Caco-2 (cell line): ENCODE data around the gene CCDC30. TPM values are rescaled to one million over a fixed set of nuclear protein-coding genes. Genes with fewer than 3 reads are reported as not detected.

Experiments used
- BruUV-seq: library from RNA; stranded (reverse); fragments of 400-500 nt; replicated peaks from 2 replicates; lab custom pipeline; 2021; lab: Mats Ljungman, UMichigan
- CTCF ChIA-PET: fragments of 300-600 bp; sonication (Branson Sonifier 250); formaldehyde crosslinking; loops from one replicate; lab custom pipeline; 2022; ENCODE audit warnings: antibody characterized with exemption; lab: Charles Lee
- POLR2A ChIA-PET: fragments of 300-600 bp; sonication (Branson Sonifier 250); formaldehyde crosslinking; loops from one replicate; lab custom pipeline; 2022; ENCODE audit warnings: antibody characterized with exemption; lab: Charles Lee
- DNase-seq, 2 experiments: peaks; one replicate each; pipeline versions ENCODE4 v3.0.0 to v3.0.0-alpha.2; 2020 to 2022
- H3K27me3 ChIP-seq: replicated peaks from 2 replicates; pipeline ENCODE4 v1.6.0; 2011; ENCODE audit warnings: low read length; ENCODE audit not compliant: control insufficient read depth, insufficient read depth
- H3K36me3 ChIP-seq: 2 replicates; pipeline ENCODE4 v1.5.1; 2011; ENCODE audit warnings: low read length; ENCODE audit not compliant: control insufficient read depth, insufficient read depth
- H3K4me1 ChIP-seq: fragments of 250-450 bp; sonication (Bioruptor Pico); 2 replicates; pipeline ENCODE4 v1.5.1; 2020; ENCODE audit warnings: mild to moderate bottlenecking
- H3K4me3 ChIP-seq: 2 replicates; pipeline ENCODE4 v1.5.1; 2011; ENCODE audit warnings: low read depth, mild to moderate bottlenecking, control low read depth, low read length
- H3K9me3 ChIP-seq: fragments of 250-450 bp; sonication (Bioruptor Pico); 2 replicates; pipeline ENCODE4 v1.5.1; 2020; ENCODE audit warnings: mild to moderate bottlenecking, moderate library complexity
- H3K27ac Mint-ChIP-seq: one replicate; pipeline ENCODE4 v1.8.0; 2022; ENCODE audit warnings: mixed read lengths; ENCODE audit not compliant: unreplicated experiment
- H3K27me3 Mint-ChIP-seq: one replicate; pipeline ENCODE4 v1.8.0; 2022; ENCODE audit warnings: mixed read lengths; ENCODE audit not compliant: insufficient read depth, unreplicated experiment
- H3K36me3 Mint-ChIP-seq: one replicate; pipeline ENCODE4 v1.8.0; 2022; ENCODE audit warnings: mild to moderate bottlenecking, mixed read lengths; ENCODE audit not compliant: insufficient read depth, unreplicated experiment
- H3K4me1 Mint-ChIP-seq: one replicate; pipeline ENCODE4 v1.8.0; 2022; ENCODE audit warnings: low read depth, mixed read lengths; ENCODE audit not compliant: unreplicated experiment
- H3K4me3 Mint-ChIP-seq: one replicate; pipeline ENCODE4 v1.8.0; 2022; ENCODE audit warnings: mild to moderate bottlenecking, moderate library complexity, mixed read lengths; ENCODE audit not compliant: unreplicated experiment
- H3K9me3 Mint-ChIP-seq: one replicate; pipeline ENCODE4 v1.8.0; 2022; ENCODE audit warnings: mixed read lengths; ENCODE audit not compliant: unreplicated experiment
- CTCF ChIP-seq, 2 experiments: fragments of 200-600 bp in 1 of 2; IDR thresholded peaks; 1 replicate in 1 of 2; 2 replicates in 1 of 2; pipeline versions ENCODE4 v1.5.1 to v1.8.0; 2011 to 2022; ENCODE audit warnings: antibody characterized with exemption in 1 of 2, control low read depth in 1 of 2, inconsistent platforms in 1 of 2, low read depth in 1 of 2, low read length in 1 of 2, mild to moderate bottlenecking in 1 of 2, moderate library complexity in 1 of 2; ENCODE audit not compliant: insufficient read depth in 1 of 2, severe bottlenecking in 1 of 2, unreplicated experiment in 1 of 2
- intact Hi-C: fragments of 100-400 bp; cut with micrococcal nuclease; formaldehyde crosslinking; loops from one replicate; pipeline ENCODE4 v1.10.0; 2022; ENCODE audit not compliant: unreplicated experiment
- total RNA-seq: library from RNA; stranded (reverse); gene quantifications from 2 replicates; pipeline ENCODE4 v1.2.3, GENCODE V29; 2022

Gene CCDC30
- total RNA-seq, 1 experiment from 2014 or later: 1.3 TPM

DNA sequence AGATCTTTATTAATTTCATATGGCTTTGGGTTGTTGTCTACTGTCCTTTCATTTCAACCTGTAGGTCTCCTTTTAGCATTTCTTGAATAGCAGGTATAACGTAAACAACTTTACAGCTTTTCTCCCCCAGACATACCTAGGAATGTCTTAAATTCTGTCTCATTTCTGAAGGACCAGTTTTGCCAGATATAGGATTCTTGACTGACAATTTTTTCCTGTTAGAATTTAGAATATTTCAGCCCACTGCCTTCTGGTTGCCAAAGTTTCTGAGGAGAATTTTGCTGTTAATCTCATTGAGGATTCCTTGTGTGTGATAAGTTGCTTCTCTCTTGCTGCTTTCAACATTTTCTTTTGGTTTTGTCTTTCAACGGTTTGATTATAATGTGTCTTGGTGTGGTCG lies 60.1 kb downstream of the CCDC30 start:
- peaks cover 6% of the 10 kb centered on the region for H3K4me1 Mint-ChIP-seq
- peaks cover 23% of the 10 kb centered on the region for H3K9me3 Mint-ChIP-seq
- intact Hi-C loops: no loop called here
- H3K9me3 ChIP-seq: peaks cover 5% of the 10 kb centered on the region; the same call in 1 of the 2 replicates
- no peaks in the 10 kb centered on the region for H3K4me1 ChIP-seq
- no peaks in the 10 kb centered on the region for H3K27me3 ChIP-seq
- peaks cover 7% of the 10 kb centered on the region for H3K27me3 Mint-ChIP-seq
- TF ChIP-seq CTCF (IDR thresholded peaks at IDR 0.05; ENCODE audit: insufficient read depth in 1 of 2, low read depth in 1 of 2, low read length in 1 of 2, severe bottlenecking in 1 of 2, unreplicated experiment in 1 of 2): no peak
- H3K36me3 ChIP-seq: no peaks in the 10 kb centered on the region
- no peak for DNase-seq
- POLR2A ChIA-PET: no interaction called here
- H3K36me3 Mint-ChIP-seq: no peaks in the 10 kb centered on the region
- CTCF ChIA-PET: no interaction called here
- H3K4me3 Mint-ChIP-seq: no peak overlapping the region
- H3K4me3 ChIP-seq: no peak overlapping the region
- no peak overlapping the region for H3K27ac Mint-ChIP-seq
- no TSS peak for BruUV-seq

DNA sequence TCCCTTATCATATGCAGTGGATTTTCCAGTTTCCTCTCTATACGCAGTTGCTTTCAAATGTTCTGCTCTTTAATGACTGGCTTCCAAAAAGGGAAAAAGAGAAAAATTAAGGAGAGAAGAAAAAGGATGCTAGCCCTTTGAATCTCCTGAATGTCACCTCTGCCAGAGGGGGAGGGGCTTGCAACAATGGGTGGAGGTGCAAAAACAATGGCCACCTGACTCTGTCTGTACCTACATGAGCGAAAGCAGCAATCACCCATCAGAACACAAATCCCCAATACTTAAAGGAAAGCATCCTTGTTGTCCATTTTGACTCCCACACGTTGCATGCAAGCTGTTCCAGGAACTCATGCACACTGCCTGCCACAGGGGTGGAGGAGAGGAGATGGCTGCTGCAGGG lies 61.2 kb downstream of the CCDC30 start:
- Histone ChIP-seq H3K36me3 (no peaks in the 10 kb centered on the region), H3K4me3 (no peak overlapping the region), H3K4me1 (no peaks in the 10 kb centered on the region), H3K9me3 (peaks cover 5% of the 10 kb centered on the region; the same call in 1 of the 2 replicates), H3K27me3 (no peaks in the 10 kb centered on the region)
- ChIA-PET CTCF (no interaction called here), POLR2A (no interaction called here)
- Mint-ChIP-seq H3K9me3 (peaks cover 25% of the 10 kb centered on the region), H3K27me3 (peaks cover 7% of the 10 kb centered on the region), H3K36me3 (no peaks in the 10 kb centered on the region), H3K4me3 (no peak overlapping the region), H3K27ac (no peak overlapping the region), H3K4me1 (peaks cover 6% of the 10 kb centered on the region)
- intact Hi-C loops: no loop called here
- TF ChIP-seq CTCF (IDR thresholded peaks at IDR 0.05; ENCODE audit: insufficient read depth in 1 of 2, low read depth in 1 of 2, low read length in 1 of 2, severe bottlenecking in 1 of 2, unreplicated experiment in 1 of 2): no peak
- BruUV-seq: no TSS peak
- no peak for DNase-seq

DNA sequence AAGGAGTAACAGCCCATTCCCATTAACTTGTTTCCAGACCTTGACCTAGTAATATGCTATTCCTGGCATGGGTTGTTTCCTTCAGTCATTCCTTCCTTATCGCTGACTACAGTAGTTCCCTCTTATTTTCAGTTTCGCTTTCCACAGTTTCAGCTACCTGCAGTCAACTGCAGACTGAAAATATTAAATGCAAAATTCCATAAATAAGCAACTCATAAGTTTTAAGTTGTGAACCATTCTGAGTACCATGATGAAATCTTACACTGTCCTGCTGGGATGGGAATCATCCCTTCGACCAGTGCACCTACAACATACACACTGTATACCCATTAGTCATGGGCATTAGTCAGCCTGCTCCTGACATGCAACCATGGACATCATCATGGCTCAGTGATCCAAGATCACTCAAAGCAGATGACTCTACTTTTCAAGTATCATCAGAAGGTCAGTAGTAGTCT lies 66.7 kb downstream of the CCDC30 start:
- peaks cover 5% of the 10 kb centered on the region for H3K9me3 Mint-ChIP-seq
- DNase-seq: no peak
- TF ChIP-seq CTCF (IDR thresholded peaks at IDR 0.05; ENCODE audit: insufficient read depth in 1 of 2, low read depth in 1 of 2, low read length in 1 of 2, severe bottlenecking in 1 of 2, unreplicated experiment in 1 of 2): no peak
- H3K27me3 Mint-ChIP-seq: peaks cover 3% of the 10 kb centered on the region
- ChIA-PET CTCF (interaction anchor here (0.6 kb wide), 1 partner anchor 185 kb away, joined by 6 read pairs; no protein-coding TSS in a partner anchor), POLR2A (no interaction called here)
- no peaks in the 10 kb centered on the region for H3K36me3 Mint-ChIP-seq
- H3K27ac Mint-ChIP-seq: no peak overlapping the region
- Histone ChIP-seq H3K9me3 (no peaks in the 10 kb centered on the region), H3K4me1 (no peaks in the 10 kb centered on the region), H3K27me3 (no peaks in the 10 kb centered on the region), H3K4me3 (no peak overlapping the region), H3K36me3 (no peaks in the 10 kb centered on the region)
- H3K4me3 Mint-ChIP-seq: no peak overlapping the region
- H3K4me1 Mint-ChIP-seq: peaks cover 13% of the 10 kb centered on the region
- no TSS peak for BruUV-seq
- intact Hi-C loops: no loop called here
